Effector memory CD8-positive, alpha-beta T cell (primary cell): ENCODE measurements around the gene RAB23.
"Not testable (repeated sequence)": the region's sequence is repeated elsewhere in the genome, so short reads cannot be mapped to it uniquely, and the experiment has no call there.

Experiments used
- ATAC-seq: fragments of 150-1000 bp; cut with Tn5 transposase; replicated peaks from 2 replicates; pipeline ENCODE4 v1.10.0; 2021; ENCODE audit warnings: mild to moderate bottlenecking, moderate library complexity
- DNase-seq, 3 experiments: peaks; one replicate each; pipeline ENCODE4 v3.0.0; 2021
- H3K27ac Mint-ChIP-seq, 2 donors: one replicate each; pipeline ENCODE4 v1.8.0; 2022; ENCODE audit warnings: mild to moderate bottlenecking in 2 of 2, mixed read lengths in 2 of 2, moderate library complexity in 2 of 2
- H3K27me3 Mint-ChIP-seq, 2 donors: one replicate each; pipeline ENCODE4 v1.8.0; 2022; ENCODE audit warnings: mixed read lengths in 2 of 2
- H3K36me3 Mint-ChIP-seq: one replicate; pipeline ENCODE4 v1.8.0; 2022; ENCODE audit warnings: mild to moderate bottlenecking, moderate library complexity, mixed read lengths; ENCODE audit not compliant: insufficient read depth
- H3K4me1 Mint-ChIP-seq, 2 donors: one replicate each; pipeline ENCODE4 v1.8.0; 2022; ENCODE audit warnings: low read depth in 2 of 2, mixed read lengths in 2 of 2
- H3K4me3 Mint-ChIP-seq, 2 donors: one replicate each; pipeline ENCODE4 v1.8.0; 2022; ENCODE audit warnings: mild to moderate bottlenecking in 2 of 2, mixed read lengths in 2 of 2, moderate library complexity in 2 of 2
- H3K9me3 Mint-ChIP-seq, 2 donors: one replicate each; pipeline ENCODE4 v1.8.0; 2022; ENCODE audit warnings: mixed read lengths in 2 of 2

Gene RAB23

GRCh38 chr6:57254055-57254717 is 32.1 kb upstream of the RAB23 start:
- H3K4me3 Mint-ChIP-seq: no peak overlapping the region
- no peaks in the 10 kb centered on the region for H3K27me3 Mint-ChIP-seq
- no peak for ATAC-seq
- H3K9me3 Mint-ChIP-seq: no peaks in the 10 kb centered on the region
- no peaks in the 10 kb centered on the region for H3K36me3 Mint-ChIP-seq
- no peaks in the 10 kb centered on the region for H3K4me1 Mint-ChIP-seq
- H3K27ac Mint-ChIP-seq: no peak overlapping the region
- DNase-seq: no peak

- ATAC-seq (no peak), DNase-seq (no peak)
- no peak overlapping the region for H3K27ac Mint-ChIP-seq
- H3K9me3 Mint-ChIP-seq: no peaks in the 10 kb centered on the region
- no peaks in the 10 kb centered on the region for H3K36me3 Mint-ChIP-seq
- no peaks in the 10 kb centered on the region for H3K4me1 Mint-ChIP-seq
- H3K27me3 Mint-ChIP-seq: no peaks in the 10 kb centered on the region
- no peak overlapping the region for H3K4me3 Mint-ChIP-seq
Measured at GRCh38 chr6:57252975-57253374, 30.9 kb upstream of the RAB23 start.

- no peaks in the 10 kb centered on the region for H3K4me1 Mint-ChIP-seq
- DNase-seq: no peak
- no peaks in the 10 kb centered on the region for H3K9me3 Mint-ChIP-seq
- H3K36me3 Mint-ChIP-seq: no peaks in the 10 kb centered on the region
- H3K27ac Mint-ChIP-seq: no peak overlapping the region
- no peaks in the 10 kb centered on the region for H3K27me3 Mint-ChIP-seq
- H3K4me3 Mint-ChIP-seq: no peak overlapping the region
- no peak for ATAC-seq
Measured at GRCh38 chr6:57252137-57252536, 30.0 kb upstream of the RAB23 start.

- no peak for DNase-seq
- Mint-ChIP-seq H3K9me3 (no peaks in the 10 kb centered on the region), H3K4me3 (no peak overlapping the region), H3K27ac (no peak overlapping the region), H3K36me3 (no peaks in the 10 kb centered on the region), H3K27me3 (no peaks in the 10 kb centered on the region), H3K4me1 (no peaks in the 10 kb centered on the region)
- no peak for ATAC-seq
Measured at GRCh38 chr6:57250348-57250747, 28.2 kb upstream of the RAB23 start.

GRCh38 chr6:57248311-57248895 is 26.3 kb upstream of the RAB23 start:
- no peaks in the 10 kb centered on the region for H3K27me3 Mint-ChIP-seq
- no peak for ATAC-seq
- no peaks in the 10 kb centered on the region for H3K36me3 Mint-ChIP-seq
- no peaks in the 10 kb centered on the region for H3K9me3 Mint-ChIP-seq
- H3K4me1 Mint-ChIP-seq: no peaks in the 10 kb centered on the region
- H3K27ac Mint-ChIP-seq: no peak overlapping the region
- no peak for DNase-seq
- no peak overlapping the region for H3K4me3 Mint-ChIP-seq

- H3K27ac Mint-ChIP-seq: no peak overlapping the region
- ATAC-seq (no peak), DNase-seq (no peak)
- no peaks in the 10 kb centered on the region for H3K27me3 Mint-ChIP-seq
- H3K9me3 Mint-ChIP-seq: no peaks in the 10 kb centered on the region
- no peak overlapping the region for H3K4me3 Mint-ChIP-seq
- no peaks in the 10 kb centered on the region for H3K4me1 Mint-ChIP-seq
- no peaks in the 10 kb centered on the region for H3K36me3 Mint-ChIP-seq
Measured at GRCh38 chr6:57247603-57248002, 25.5 kb upstream of the RAB23 start.

GRCh38 chr6:57246307-57246706 is 24.2 kb upstream of the RAB23 start:
- no peak overlapping the region for H3K4me3 Mint-ChIP-seq
- DNase-seq (no peak), ATAC-seq (no peak)
- H3K27ac Mint-ChIP-seq: no peak overlapping the region
- no peaks in the 10 kb centered on the region for H3K36me3 Mint-ChIP-seq
- H3K27me3 Mint-ChIP-seq: no peaks in the 10 kb centered on the region
- H3K4me1 Mint-ChIP-seq: no peaks in the 10 kb centered on the region
- no peaks in the 10 kb centered on the region for H3K9me3 Mint-ChIP-seq

GRCh38 chr6:57243954-57244353 is 21.8 kb upstream of the RAB23 start:
- Mint-ChIP-seq H3K4me1 (no peaks in the 10 kb centered on the region), H3K9me3 (no peaks in the 10 kb centered on the region), H3K27ac (no peak overlapping the region), H3K36me3 (peaks cover 3% of the 10 kb centered on the region), H3K27me3 (peaks cover 12% of the 10 kb centered on the region in 2 donors), H3K4me3 (no peak overlapping the region)
- DNase-seq (no peak), ATAC-seq (no peak)

- not testable (repeated sequence) for H3K9me3 Mint-ChIP-seq, H3K4me3 Mint-ChIP-seq, H3K4me1 Mint-ChIP-seq, H3K27ac Mint-ChIP-seq, DNase-seq, ATAC-seq, H3K36me3 Mint-ChIP-seq
- H3K27me3 Mint-ChIP-seq: peaks cover 14 to 16% of the 10 kb centered on the region in 2 donors
Measured at GRCh38 chr6:57243526-57243925, 21.4 kb upstream of the RAB23 start.

GRCh38 chr6:57242505-57242904 is 20.4 kb upstream of the RAB23 start:
- H3K27ac Mint-ChIP-seq: no peak overlapping the region
- no peak overlapping the region for H3K4me3 Mint-ChIP-seq
- DNase-seq (no peak), ATAC-seq (no peak)
- no peaks in the 10 kb centered on the region for H3K4me1 Mint-ChIP-seq
- no peaks in the 10 kb centered on the region for H3K9me3 Mint-ChIP-seq
- peaks cover 3% of the 10 kb centered on the region for H3K36me3 Mint-ChIP-seq
- H3K27me3 Mint-ChIP-seq: peaks cover 22 to 26% of the 10 kb centered on the region in 2 donors

GRCh38 chr6:57226221-57226620 is 4.1 kb upstream of the RAB23 start:
- H3K27me3 Mint-ChIP-seq: peaks cover 9 to 10% of the 10 kb centered on the region in 2 donors
- peaks cover 12% of the 10 kb centered on the region for H3K36me3 Mint-ChIP-seq
- H3K27ac Mint-ChIP-seq: no peak overlapping the region
- DNase-seq (no peak), ATAC-seq (no peak)
- H3K4me1 Mint-ChIP-seq: peaks cover 5 to 6% of the 10 kb centered on the region in 2 donors
- no peak overlapping the region for H3K4me3 Mint-ChIP-seq
- no peaks in the 10 kb centered on the region for H3K9me3 Mint-ChIP-seq

- no peak for DNase-seq
- no peak overlapping the region for H3K4me3 Mint-ChIP-seq
- ATAC-seq: no peak
Measured at GRCh38 chr6:57224769-57225515, 2.8 kb upstream of the RAB23 start.

GRCh38 chr6:57222743-57223077 is 603 bp upstream of the RAB23 start:
- Mint-ChIP-seq H3K4me3 (peak overlapping the region; percentile 97 to 100), H3K36me3 (peaks cover 14% of the 10 kb centered on the region), H3K27me3 (peaks cover 0 to 5% of the 10 kb centered on the region in 2 donors), H3K4me1 (peaks cover 7 to 8% of the 10 kb centered on the region in 2 donors), H3K27ac (no peak overlapping the region), H3K9me3 (no peaks in the 10 kb centered on the region)
- ATAC-seq (no peak), DNase-seq (no peak)

More at GRCh38 chr6:57224769-57225515, 2.8 kb upstream of the RAB23 start:
- H3K27ac Mint-ChIP-seq: no peak overlapping the region
- H3K4me1 Mint-ChIP-seq: peaks cover 7 to 8% of the 10 kb centered on the region in 2 donors
- peaks cover 14% of the 10 kb centered on the region for H3K36me3 Mint-ChIP-seq
- H3K27me3 Mint-ChIP-seq: peaks cover 3 to 9% of the 10 kb centered on the region in 2 donors
- no peaks in the 10 kb centered on the region for H3K9me3 Mint-ChIP-seq
